ENCODE measurements around the gene CTNNBL1. TPM values are rescaled to one million over a fixed set of nuclear protein-coding genes. Genes with fewer than 3 reads are reported as not detected.

The CTNNBL1 gene
- total RNA-seq, 4 donors from 2014 or later = 24.2 to 34.9 (median 31.6) TPM

DNA sequence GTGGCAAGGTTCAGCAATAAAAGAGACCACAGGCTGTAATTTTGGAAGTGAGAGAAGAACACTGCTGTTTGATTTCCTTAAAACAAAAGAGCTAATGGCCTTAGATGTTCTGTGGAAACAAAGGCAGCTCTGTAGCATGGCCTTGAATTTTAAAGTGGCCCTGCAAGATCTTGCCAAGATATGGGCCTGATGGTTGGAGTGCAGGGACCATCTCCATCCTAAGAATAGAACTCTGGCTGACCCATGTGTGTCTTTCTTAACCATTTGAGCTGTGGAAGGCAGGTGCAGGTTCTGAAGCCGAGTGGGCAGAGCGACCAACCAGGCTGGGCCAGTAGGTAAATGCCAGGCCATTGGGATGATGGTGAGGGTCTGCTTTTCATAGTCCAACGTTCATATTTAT, 135.3 kb downstream of the CTNNBL1 start:
- TF ChIP-seq, protein P1, sequence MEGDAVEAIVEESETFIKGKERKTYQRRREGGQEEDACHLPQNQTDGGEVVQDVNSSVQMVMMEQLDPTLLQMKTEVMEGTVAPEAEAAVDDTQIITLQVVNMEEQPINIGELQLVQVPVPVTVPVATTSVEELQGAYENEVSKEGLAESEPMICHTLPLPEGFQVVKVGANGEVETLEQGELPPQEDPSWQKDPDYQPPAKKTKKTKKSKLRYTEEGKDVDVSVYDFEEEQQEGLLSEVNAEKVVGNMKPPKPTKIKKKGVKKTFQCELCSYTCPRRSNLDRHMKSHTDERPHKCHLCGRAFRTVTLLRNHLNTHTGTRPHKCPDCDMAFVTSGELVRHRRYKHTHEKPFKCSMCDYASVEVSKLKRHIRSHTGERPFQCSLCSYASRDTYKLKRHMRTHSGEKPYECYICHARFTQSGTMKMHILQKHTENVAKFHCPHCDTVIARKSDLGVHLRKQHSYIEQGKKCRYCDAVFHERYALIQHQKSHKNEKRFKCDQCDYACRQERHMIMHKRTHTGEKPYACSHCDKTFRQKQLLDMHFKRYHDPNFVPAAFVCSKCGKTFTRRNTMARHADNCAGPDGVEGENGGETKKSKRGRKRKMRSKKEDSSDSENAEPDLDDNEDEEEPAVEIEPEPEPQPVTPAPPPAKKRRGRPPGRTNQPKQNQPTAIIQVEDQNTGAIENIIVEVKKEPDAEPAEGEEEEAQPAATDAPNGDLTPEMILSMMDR (IDR thresholded peaks at IDR 0.05) = no peak
- ATAC-seq (ENCODE audit: low FRiP score) (no peak), DNase-seq (ENCODE audit: low spot score) (no peak)

DNA sequence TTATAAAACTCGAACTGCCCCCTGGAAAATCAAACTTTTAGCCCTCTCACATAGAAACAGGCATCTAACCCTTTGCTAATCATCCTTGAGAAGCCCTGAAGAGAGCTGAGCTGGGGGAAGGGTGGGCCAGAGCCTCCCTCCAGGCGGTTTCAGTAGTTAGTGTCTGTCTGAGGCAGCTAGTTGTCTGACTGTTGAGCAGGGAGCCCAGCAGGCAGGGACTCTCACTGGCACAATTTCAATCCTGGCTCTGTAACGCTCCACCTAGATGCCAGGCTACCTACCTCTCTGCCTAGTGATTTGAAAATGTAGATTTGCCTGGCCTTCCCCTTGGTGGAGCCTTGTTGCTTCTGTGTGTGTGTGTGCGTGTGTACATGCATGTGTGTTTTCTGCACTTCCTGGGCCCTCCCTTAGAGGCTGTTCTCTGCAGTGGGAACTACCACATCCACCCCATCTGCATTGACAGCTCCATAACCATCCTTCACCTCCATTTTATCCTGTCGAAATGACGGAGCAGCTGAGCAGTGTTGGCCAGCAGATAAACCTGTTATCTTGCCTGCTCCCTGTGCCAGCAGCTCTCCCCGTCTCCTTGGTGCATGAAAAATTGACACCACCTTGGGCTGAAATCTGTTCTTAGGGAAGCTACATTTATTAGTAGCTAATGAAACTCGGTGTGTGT, 139.5 kb downstream of the CTNNBL1 start:
- no peak for DNase-seq (ENCODE audit: low spot score)
- TF ChIP-seq, protein P1 (IDR thresholded peaks at IDR 0.05) = no peak
- ATAC-seq (ENCODE audit: low FRiP score) = no peak

DNA sequence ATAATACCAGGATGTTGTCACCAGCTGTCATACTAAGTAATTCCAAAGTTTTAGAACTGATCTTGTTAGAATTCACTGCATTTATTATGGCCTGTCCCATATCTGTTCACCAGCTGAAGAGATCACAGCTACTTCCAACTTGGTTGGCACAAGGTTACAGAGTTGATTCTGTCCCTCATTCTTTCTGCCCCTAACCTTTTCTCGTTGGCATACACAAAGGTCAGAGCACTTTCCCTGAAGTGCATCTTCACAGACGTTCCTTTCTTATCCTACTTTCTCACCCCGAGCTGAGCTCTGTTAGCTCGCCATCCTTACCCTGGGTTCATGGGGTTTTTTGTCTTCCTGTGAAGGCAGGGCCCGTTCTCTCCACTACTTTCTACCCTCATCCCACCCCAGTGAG, 143.1 kb downstream of the CTNNBL1 start:
- TF ChIP-seq, protein P1 (IDR thresholded peaks at IDR 0.05) = no peak
- no peak for ATAC-seq (ENCODE audit: low FRiP score)
- no peak for DNase-seq (ENCODE audit: low spot score)

DNA sequence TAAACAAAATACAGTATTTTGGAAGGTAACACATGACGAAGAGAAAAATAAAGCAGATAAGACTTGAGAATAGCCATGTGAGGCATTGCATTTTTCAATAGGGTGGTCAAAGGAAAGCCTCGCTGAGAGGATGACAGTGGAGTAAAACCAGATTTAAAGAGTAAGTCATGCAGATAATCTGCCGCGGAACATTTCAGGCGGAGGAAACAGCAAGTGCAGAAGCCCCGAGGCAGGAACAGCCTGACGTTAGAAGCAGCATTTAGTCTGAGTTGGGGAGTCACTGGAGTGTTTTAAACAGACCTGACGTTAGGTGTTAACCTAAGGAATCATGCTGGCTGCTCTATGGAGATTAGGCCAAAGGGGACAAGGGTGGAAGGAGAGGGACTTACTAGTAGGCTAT, 144.1 kb downstream of the CTNNBL1 start:
- TF ChIP-seq, protein P1 (IDR thresholded peaks at IDR 0.05) = no peak
- no peak for DNase-seq (ENCODE audit: low spot score)
- no peak for ATAC-seq (ENCODE audit: low FRiP score)

DNA sequence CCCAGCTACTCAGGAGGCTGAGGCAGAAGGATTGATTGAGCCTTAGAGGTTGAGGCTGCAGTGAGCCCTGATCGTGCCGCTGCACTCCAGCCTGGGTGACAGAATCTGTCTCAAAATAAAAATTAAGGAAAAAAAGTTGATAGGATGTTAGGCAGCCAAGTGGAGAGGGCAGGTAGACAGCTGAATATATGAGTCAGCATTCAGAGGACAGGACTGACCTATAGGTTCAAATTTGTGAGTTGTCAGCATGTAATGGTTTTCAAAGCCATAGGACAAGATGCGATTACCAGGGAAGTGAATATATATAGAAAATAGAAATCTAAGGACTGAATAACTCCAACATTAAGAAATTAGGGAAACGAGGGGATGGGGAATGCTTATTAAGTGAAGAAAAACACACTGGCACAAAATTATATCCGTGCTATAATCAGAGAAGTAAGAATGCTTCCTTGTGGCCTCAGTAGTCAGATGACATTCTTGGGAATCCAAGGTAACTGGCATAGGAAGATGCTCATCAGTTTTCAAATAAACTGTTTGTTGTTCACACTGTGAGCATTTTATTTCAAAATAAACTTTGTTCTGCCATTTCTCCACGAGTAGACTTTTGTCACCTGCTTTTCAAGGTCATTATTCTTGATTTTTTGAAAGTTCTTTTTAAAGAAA, 145.1 kb downstream of the CTNNBL1 start:
- DNase-seq (ENCODE audit: low spot score) (no peak), ATAC-seq (ENCODE audit: low FRiP score) (no peak)
- TF ChIP-seq, protein P1 (IDR thresholded peaks at IDR 0.05) = no peak

DNA sequence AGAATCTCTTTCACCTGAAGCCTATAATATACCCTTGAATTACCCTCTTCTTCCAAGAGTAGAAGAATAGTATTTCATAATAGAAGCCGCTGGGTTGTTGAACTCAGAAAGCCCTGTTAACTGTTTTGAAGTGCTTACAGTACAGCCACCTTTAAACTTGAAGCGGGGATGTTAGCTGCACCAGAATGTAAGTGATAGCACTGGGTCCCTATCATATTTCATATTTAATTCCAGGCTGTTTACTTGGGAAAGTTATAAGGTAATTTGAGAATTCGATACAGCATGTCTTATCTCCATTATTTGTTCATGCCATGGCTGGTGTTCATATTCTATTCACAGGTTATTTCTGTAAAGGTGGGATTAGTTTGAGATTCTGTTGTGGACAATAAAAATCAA, 145.6 kb downstream of the CTNNBL1 start:
- no peak for ATAC-seq (ENCODE audit: low FRiP score)
- TF ChIP-seq, protein P1 (IDR thresholded peaks at IDR 0.05) = no peak
- no peak for DNase-seq (ENCODE audit: low spot score)

DNA sequence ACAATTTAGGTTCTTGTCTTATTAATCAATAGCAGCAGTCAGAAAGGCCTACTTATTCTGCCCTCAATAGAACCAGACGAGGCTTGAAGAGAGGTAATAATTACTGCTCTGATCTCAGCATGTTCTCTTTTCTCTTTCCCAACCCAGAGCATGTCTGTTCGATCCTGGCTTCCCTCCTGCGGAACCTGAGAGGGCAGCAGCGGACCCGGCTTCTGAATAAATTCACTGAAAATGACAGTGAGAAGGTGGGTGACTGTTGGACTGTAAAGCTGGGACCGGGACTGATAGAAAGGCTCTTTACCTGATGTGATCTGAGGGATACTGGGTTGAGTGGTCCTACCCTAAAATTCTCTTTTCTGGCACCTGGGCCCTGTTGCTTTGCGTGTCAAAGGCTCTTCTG, 146.1 kb downstream of the CTNNBL1 start:
- DNase-seq (ENCODE audit: low spot score) (no peak), ATAC-seq (ENCODE audit: low FRiP score) (no peak)
- TF ChIP-seq, protein P1 (IDR thresholded peaks at IDR 0.05) = no peak
